ENCODE data around the gene LYSMD1. TPM values are rescaled to one million over a fixed set of nuclear protein-coding genes. Genes with fewer than 3 reads are reported as not detected.
A peak's percentile ranks its signal among the peaks of the same experiment; 100 is the strongest.

The LYSMD1 gene
- polyA plus RNA-seq, 1 experiment = 9.1 TPM

GRCh38 chr1:151187205-151187604 lies 21.5 kb upstream of the LYSMD1 start:
- no peak for DNase-seq (ENCODE audit: low read depth, low spot score)
- H3K27ac ChIP-seq (ENCODE audit: low read depth, low read length) = no peak overlapping the region
- TF ChIP-seq, protein P1, sequence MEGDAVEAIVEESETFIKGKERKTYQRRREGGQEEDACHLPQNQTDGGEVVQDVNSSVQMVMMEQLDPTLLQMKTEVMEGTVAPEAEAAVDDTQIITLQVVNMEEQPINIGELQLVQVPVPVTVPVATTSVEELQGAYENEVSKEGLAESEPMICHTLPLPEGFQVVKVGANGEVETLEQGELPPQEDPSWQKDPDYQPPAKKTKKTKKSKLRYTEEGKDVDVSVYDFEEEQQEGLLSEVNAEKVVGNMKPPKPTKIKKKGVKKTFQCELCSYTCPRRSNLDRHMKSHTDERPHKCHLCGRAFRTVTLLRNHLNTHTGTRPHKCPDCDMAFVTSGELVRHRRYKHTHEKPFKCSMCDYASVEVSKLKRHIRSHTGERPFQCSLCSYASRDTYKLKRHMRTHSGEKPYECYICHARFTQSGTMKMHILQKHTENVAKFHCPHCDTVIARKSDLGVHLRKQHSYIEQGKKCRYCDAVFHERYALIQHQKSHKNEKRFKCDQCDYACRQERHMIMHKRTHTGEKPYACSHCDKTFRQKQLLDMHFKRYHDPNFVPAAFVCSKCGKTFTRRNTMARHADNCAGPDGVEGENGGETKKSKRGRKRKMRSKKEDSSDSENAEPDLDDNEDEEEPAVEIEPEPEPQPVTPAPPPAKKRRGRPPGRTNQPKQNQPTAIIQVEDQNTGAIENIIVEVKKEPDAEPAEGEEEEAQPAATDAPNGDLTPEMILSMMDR (IDR thresholded peaks at IDR 0.05; ENCODE audit: low read depth, low read length) = no peak
- POLR2A ChIA-PET = no interaction called here
- H3K9me3 ChIP-seq (ENCODE audit: control insufficient read depth, insufficient read depth, low read length) = no peaks in the 10 kb centered on the region
- CTCF ChIA-PET = interaction anchor here (1.6 to 3.4 kb wide), 2 partner anchors 11 to 87 kb away, joined by 5 to 13 read pairs; partner anchors contain the start of gene TMOD4
- H3K27me3 ChIP-seq (ENCODE audit: control insufficient read depth, insufficient read depth, low read length) = no peaks in the 10 kb centered on the region
- H3K4me3 ChIP-seq (ENCODE audit: low read depth, low read length) = no peak overlapping the region

DNA sequence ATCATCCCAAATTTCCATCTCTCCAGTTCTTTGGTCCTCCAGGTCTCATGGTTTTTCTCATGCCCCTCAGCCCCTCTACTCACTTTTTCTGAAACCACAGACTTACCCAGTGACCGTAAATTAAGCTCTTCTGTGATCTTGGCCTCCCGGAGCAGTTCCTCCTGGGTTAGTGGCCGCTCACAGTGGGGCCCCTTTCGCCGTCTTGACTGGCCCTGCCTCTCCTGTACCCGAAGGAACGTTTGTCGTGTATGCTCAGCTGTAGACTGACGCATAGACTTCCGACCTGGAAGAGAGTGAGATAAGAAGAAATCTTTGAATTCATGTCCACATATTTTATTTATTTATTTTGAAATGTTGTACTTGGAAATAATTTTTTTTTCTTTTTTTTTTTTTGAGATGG lies 18.5 kb upstream of the LYSMD1 start:
- Histone ChIP-seq H3K27me3 (ENCODE audit: control insufficient read depth, insufficient read depth, low read length) (no peaks in the 10 kb centered on the region), H3K9me3 (ENCODE audit: control insufficient read depth, insufficient read depth, low read length) (no peaks in the 10 kb centered on the region), H3K4me3 (ENCODE audit: low read depth, low read length) (no peak overlapping the region), H3K27ac (ENCODE audit: low read depth, low read length) (no peak overlapping the region)
- ChIA-PET POLR2A (no interaction called here), CTCF (interaction anchor here (1.7 kb wide), 1 partner anchor 9 kb away, joined by 6 read pairs; the partner anchor contains the start of gene TMOD4)
- TF ChIP-seq, protein P1 (IDR thresholded peaks at IDR 0.05; ENCODE audit: low read depth, low read length) = no peak
- DNase-seq (ENCODE audit: low read depth, low spot score) = no peak

DNA sequence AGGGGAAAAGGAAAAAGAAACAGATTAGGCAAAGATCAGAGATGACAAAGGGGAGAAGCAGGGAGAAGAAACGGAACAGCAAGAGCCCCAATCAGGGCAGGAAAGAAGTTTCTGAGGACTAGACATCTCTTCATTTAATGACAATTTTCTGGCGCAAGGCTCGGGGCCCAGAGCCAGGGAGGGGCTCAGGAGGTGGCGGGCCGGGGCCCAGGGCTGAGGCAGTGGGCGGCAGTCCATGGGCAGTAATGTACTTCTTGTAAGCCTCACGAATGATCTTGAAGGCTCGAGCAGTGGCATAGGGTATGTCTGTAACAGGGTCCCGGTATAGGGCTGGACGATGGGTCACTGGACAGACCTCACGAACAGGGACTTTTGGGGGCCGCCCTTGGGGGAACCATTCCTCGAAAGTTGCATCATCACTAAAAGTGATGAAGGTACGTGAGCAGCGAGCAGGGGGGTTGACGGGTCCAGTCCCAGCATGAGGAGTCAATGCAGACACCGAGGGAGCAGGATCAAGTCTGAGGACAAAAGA lies 10.9 kb upstream of the LYSMD1 start:
- ChIA-PET POLR2A (interaction anchor here (0.7 kb wide), 1 partner anchor 76 kb away, joined by 3 read pairs; no protein-coding TSS in a partner anchor), CTCF (interaction anchor here (0.6 to 2.7 kb wide), 11 partner anchors 9 to 183 kb away, joined by 3 to 19 read pairs (median 6); partner anchors contain the start of genes LYSMD1, SCNM1 and VPS72)
- H3K27me3 ChIP-seq (ENCODE audit: control insufficient read depth, insufficient read depth, low read length) = no peaks in the 10 kb centered on the region
- TF ChIP-seq, protein P1 (IDR thresholded peaks at IDR 0.05; ENCODE audit: low read depth, low read length) = no peak
- H3K27ac ChIP-seq (ENCODE audit: low read depth, low read length) = no peak overlapping the region
- no peak overlapping the region for H3K4me3 ChIP-seq (ENCODE audit: low read depth, low read length)
- no peaks in the 10 kb centered on the region for H3K9me3 ChIP-seq (ENCODE audit: control insufficient read depth, insufficient read depth, low read length)
- DNase-seq (ENCODE audit: low read depth, low spot score) = no peak

- H3K4me3 ChIP-seq (ENCODE audit: low read depth, low read length) = no peak within 1 kb of the TSS
- no peak for DNase-seq (ENCODE audit: low read depth, low spot score)
- CTCF ChIA-PET = interaction anchor here (0.6 to 2.4 kb wide), 12 partner anchors 8 to 182 kb away, joined by 3 to 19 read pairs (median 5); partner anchors contain the start of gene VPS72
- TF ChIP-seq, protein P1 (IDR thresholded peaks at IDR 0.05; ENCODE audit: low read depth, low read length) = peak; percentile 75
- H3K9me3 ChIP-seq (ENCODE audit: control insufficient read depth, insufficient read depth, low read length) = no peaks in the 10 kb centered on the region
- POLR2A ChIA-PET = interaction anchor here (0.7 kb wide), 2 partner anchors 14 to 76 kb away, joined by 3 to 4 read pairs; partner anchors contain the start of gene VPS72
- peak within 1 kb of the TSS; percentile 39 for H3K27ac ChIP-seq (ENCODE audit: low read depth, low read length)
- no peaks in the 10 kb centered on the region for H3K27me3 ChIP-seq (ENCODE audit: control insufficient read depth, insufficient read depth, low read length)
These were observed 10.2 kb upstream of the LYSMD1 start, which contains the start of gene TMOD4 for GRCh38 chr1:151175863-151176262. TSS of gene TMOD4 (minus strand) at chr1:151175981. CDS start at chr1:151174875, 1,106 bp downstream.

All from AG04450 (cell line).